Small intestine (tissue), 7 donors: ENCODE data around the gene CLPSL1. TPM values are rescaled to one million over a fixed set of nuclear protein-coding genes. Genes with fewer than 3 reads are reported as not detected.

Source experiments
- DNase-seq, 2 donors: peaks; one replicate each; pipeline versions ENCODE4 v3.0.0 to v3.0.0-alpha.2; 2013
- FAIRE-seq: peaks from 2 replicates; lab custom pipeline; 2012; peaks lifted over from hg19 to GRCh38; lab: Jason Lieb, UNC
- H3K27ac ChIP-seq, 3 donors: one replicate each; pipeline ENCODE4 v1.5.1; 2013; ENCODE audit warnings: low read length in 2 of 3, mild to moderate bottlenecking in 2 of 3, control low read depth in 1 of 3, inconsistent platforms in 1 of 3, low read depth in 1 of 3, moderate library complexity in 1 of 3
- H3K27me3 ChIP-seq, 3 donors: one replicate each; pipeline ENCODE4 v1.6.1; 2013; ENCODE audit warnings: low read length in 3 of 3, inconsistent platforms in 1 of 3; ENCODE audit not compliant: control insufficient read depth in 3 of 3, insufficient read depth in 3 of 3
- H3K36me3 ChIP-seq, 3 donors: one replicate each; pipeline ENCODE4 v1.6.1; 2013; ENCODE audit warnings: low read length in 3 of 3, inconsistent platforms in 1 of 3, low read depth in 1 of 3, mild to moderate bottlenecking in 1 of 3, moderate library complexity in 1 of 3; ENCODE audit not compliant: control insufficient read depth in 3 of 3, insufficient read depth in 2 of 3
- H3K4me1 ChIP-seq, 3 donors: one replicate each; pipeline ENCODE4 v1.6.1; 2013; ENCODE audit warnings: low read length in 2 of 3, inconsistent platforms in 1 of 3, low read depth in 1 of 3, mild to moderate bottlenecking in 1 of 3, moderate library complexity in 1 of 3; ENCODE audit not compliant: control insufficient read depth in 3 of 3, insufficient read depth in 2 of 3
- H3K4me3 ChIP-seq, 3 donors: one replicate each; pipeline ENCODE4 v1.5.1; 2013; ENCODE audit warnings: low read length in 3 of 3, control low read depth in 1 of 3, inconsistent platforms in 1 of 3, low read depth in 1 of 3, mild to moderate bottlenecking in 1 of 3, moderate library complexity in 1 of 3
- H3K9me3 ChIP-seq, 2 donors: one replicate each; pipeline ENCODE4 v1.6.1; 2013; ENCODE audit warnings: low read depth in 1 of 2, low read length in 1 of 2; ENCODE audit not compliant: control insufficient read depth in 2 of 2, insufficient read depth in 1 of 2
- WGBS, 3 donors: extraction: QIAGEN DNeasy Blood & Tissue Kit; methylation state at CpG; one replicate each; pipeline ENCODE4 v1.1.7; 2013; 5-methylcytosine and 5-hydroxymethylcytosine counted together
- polyA plus RNA-seq, 4 donors: library from polyadenylated mRNA; stranded (reverse) in 3 of 4; unstranded in 1 of 4; fragments of 200-250 nt in 3 of 4; fragments of 120-200 nt in 1 of 4; gene quantifications; one replicate each; pipeline versions ENCODE4 v1.2.1 to v1.2.3, GENCODE V29; 2013
- donor health status: healthy with polysubstance abuse.
- donor health status: control.
- donor health status: control.
- donor health status: Bipolar disorder and iron deficiency.
- donor health status: healthy.

CLPSL1 gene
- polyA plus RNA-seq, 4 donors: not detected

DNA sequence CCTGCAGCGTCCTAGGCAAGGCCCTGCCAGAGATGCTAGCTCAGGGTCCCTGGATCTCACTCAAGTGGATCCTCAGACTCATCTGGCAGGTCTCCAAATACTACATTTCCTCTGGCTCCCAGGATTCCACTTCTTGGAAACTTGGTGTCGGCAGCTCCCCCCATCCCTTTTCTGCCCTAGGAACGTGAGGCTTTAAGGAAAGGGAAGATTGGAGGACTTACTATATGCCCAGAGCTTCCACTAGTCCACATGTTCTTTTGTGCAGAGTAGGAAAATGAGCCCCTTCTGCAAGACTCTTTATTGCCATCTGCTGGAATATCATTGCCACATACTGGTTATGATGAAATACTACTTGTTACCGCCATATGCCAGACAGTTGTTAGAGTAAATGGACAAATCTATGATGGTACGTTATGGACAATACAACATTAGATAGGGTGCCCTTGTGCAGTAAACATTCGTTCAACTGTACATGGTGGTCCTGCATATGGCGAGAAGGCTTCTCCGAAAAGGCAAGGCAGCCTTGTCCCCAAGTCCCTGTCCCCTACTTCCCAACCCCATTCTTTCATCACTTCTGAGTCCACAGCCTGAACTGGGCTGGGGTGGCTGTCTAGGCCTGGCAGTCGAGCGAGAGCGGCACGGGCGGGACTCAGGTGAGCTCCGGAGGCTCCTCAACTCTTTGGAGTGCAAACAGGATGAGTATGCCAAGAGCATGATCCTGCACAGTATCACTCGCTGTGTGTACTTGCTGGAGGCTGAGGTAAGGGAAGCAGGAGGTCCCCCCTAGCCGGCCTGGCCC, 43.2 kb upstream of the CLPSL1 start:
- peaks cover 8 to 18% (median 8%) of the 10 kb centered on the region in 3 donors for H3K4me1 ChIP-seq
- H3K4me3 ChIP-seq: no peak overlapping the region
- no peak for FAIRE-seq
- no peaks in the 10 kb centered on the region for H3K27me3 ChIP-seq
- H3K36me3 ChIP-seq: no peaks in the 10 kb centered on the region
- H3K9me3 ChIP-seq: no peaks in the 10 kb centered on the region
- no peak overlapping the region for H3K27ac ChIP-seq
- DNase-seq: peak; percentile 78 to 84
- 63 to 65% (median 64%) methylated on average over 16 of the region's 16 CpGs for WGBS, 3 donors

DNA sequence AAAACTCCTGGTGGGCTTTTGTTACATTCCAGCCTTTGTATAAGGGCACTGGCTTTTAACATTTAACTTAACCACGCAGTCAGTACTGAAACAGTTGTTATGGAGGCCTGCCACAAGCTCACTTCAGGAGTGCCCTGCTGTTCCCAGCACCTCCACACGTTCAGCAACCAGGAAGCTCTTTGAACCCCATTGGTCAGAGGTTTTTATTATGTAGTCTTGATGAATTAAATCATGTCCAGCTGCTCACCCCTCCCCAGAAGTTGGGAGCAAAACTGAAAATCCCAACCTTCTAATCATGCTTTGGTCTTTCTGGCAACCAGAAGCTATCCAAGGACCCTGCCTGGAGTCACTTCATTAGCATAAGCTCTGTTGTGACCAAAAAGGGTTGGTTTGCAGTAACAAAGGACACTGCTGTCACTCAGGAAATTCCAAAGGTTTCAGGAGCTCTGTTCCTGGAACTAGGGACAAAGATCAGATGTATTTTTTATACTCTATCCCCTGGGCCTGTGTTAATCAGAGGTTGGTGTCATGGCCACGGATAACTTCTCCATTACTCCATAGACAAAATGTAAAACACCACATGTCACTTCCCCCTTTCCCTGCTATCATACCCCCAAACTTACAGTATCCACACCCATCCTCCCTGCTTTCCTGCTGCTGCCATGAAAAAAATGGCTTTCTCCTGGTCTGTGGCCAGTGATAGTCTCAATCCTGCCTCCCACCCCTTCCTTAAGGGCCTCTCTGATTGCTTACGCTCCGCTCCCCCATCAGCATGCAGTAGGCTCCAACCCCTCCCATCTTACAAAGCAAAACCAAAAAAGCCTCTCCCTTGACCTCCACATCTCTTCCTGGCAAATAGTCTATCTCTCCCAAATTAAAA, 40.9 kb upstream of the CLPSL1 start:
- Histone ChIP-seq H3K27me3 (no peaks in the 10 kb centered on the region), H3K4me3 (no peak overlapping the region), H3K27ac (peak overlapping the region; percentile 60 to 85 (median 79)), H3K9me3 (no peaks in the 10 kb centered on the region), H3K4me1 (peaks cover 2 to 14% (median 3%) of the 10 kb centered on the region in 3 donors), H3K36me3 (no peaks in the 10 kb centered on the region)
- FAIRE-seq (no peak), DNase-seq (peak; percentile 80 to 88)
- WGBS, 3 donors: 39 to 55% (median 51%) methylated on average over 5 of the region's 5 CpGs

DNA sequence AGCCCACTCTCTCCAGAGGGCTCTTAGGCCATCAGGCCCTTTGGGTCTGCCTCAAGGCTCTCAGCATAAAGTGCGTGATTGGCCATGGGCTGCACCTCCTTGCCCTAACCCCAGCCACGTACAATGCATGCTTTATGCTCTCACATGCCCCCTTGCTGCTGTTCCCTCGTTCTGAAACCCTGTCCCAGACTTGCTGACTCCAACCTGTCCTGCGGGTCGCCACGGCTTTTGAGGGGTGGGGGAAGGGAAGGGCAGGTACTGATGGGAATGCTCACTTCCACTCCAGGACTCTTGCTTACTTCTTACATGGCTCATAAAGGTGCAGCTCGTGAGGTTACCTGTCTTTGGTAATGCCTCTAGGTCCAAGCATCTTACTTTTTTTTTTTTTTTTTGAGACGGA, 38.0 kb upstream of the CLPSL1 start:
- Histone ChIP-seq H3K36me3 (no peaks in the 10 kb centered on the region), H3K27me3 (no peaks in the 10 kb centered on the region), H3K27ac (no peak overlapping the region), H3K4me1 (peaks cover 0 to 14% (median 3%) of the 10 kb centered on the region in 3 donors), H3K4me3 (no peak overlapping the region), H3K9me3 (no peaks in the 10 kb centered on the region)
- no peak for DNase-seq
- WGBS, 3 donors: 57 to 74% (median 70%) methylated on average over 7 to 8 of the region's 8 CpGs
- no peak for FAIRE-seq

DNA sequence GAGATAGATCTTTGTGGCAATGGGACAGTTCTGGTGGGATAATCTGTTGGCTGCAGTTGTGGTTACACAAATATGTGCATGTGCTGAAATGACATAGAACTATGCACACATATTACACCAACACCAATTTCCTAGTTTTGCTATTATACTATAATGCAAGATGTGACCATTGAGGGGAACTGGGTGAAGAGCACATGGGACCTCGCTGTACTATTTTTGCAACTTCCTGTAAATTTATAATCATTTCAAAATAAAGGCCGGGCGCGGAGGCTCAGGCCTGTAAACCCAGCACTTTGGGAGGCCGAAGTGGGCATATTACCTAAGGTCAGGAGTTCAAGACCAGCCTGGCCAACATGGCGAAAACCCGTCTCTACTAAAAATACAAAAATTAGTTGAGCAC, 35.3 kb upstream of the CLPSL1 start:
- DNase-seq (no peak), FAIRE-seq (no peak)
- Histone ChIP-seq H3K27ac (no peak overlapping the region), H3K4me3 (no peak overlapping the region), H3K27me3 (no peaks in the 10 kb centered on the region), H3K4me1 (peaks cover 0 to 1% (median 0%) of the 10 kb centered on the region in 3 donors), H3K36me3 (no peaks in the 10 kb centered on the region), H3K9me3 (no peaks in the 10 kb centered on the region)
- WGBS, 3 donors: 86 to 97% (median 92%) methylated on average over 7 of the region's 7 CpGs

DNA sequence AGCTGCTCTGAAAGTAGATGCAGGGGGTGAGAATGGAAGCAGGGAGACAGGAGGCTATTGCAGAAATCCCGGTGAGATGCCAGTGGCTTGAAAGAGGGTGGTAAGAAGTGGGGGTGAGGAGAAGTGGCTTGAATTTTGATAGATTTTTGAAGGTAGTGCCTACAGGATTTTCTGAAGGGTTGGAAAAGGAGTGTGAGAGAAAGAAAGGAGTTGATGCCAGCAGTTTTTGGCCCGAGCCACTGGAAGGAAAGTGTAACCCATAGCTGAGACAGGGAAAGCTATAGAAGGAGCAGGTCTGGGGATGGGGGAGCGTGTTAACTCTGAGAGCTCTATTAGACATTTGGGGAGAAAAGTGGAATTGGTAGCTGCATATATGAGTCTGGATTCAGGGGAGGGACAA, 34.3 kb upstream of the CLPSL1 start:
- FAIRE-seq (no peak), DNase-seq (no peak)
- Histone ChIP-seq H3K9me3 (no peaks in the 10 kb centered on the region), H3K27ac (no peak overlapping the region), H3K36me3 (no peaks in the 10 kb centered on the region), H3K4me3 (no peak overlapping the region), H3K27me3 (peaks cover 0 to under 1% (median 0%) of the 10 kb centered on the region in 3 donors), H3K4me1 (no peaks in the 10 kb centered on the region)
- 89 to 94% (median 90%) methylated on average over 3 of the region's 3 CpGs for WGBS, 3 donors

DNA sequence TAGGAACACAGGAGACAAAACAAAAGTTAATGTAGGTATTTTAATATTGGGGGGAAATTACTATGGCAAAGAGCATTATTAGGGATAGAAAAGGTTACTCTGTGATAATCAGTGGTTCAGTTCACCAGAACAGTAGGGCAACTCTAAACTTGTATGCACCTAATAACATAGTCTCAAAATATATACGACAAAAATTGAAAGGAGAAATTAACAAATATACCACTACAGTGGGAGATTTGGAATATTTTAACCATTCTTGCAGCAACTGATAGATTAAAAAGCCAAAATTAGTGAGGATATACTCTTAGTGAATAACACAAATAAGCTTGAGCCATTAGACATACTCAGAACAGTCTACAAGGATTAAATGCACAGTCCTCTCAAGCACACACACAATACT, 32.9 kb upstream of the CLPSL1 start:
- Histone ChIP-seq H3K9me3 (no peaks in the 10 kb centered on the region), H3K27ac (no peak overlapping the region), H3K36me3 (no peaks in the 10 kb centered on the region), H3K4me1 (no peaks in the 10 kb centered on the region), H3K27me3 (peaks cover 0 to 2% (median 0%) of the 10 kb centered on the region in 3 donors), H3K4me3 (no peak overlapping the region)
- no peak for DNase-seq
- 94 to 100% (median 97%) methylated on average over 1 of the region's 1 CpG for WGBS, 3 donors
- no peak for FAIRE-seq

DNA sequence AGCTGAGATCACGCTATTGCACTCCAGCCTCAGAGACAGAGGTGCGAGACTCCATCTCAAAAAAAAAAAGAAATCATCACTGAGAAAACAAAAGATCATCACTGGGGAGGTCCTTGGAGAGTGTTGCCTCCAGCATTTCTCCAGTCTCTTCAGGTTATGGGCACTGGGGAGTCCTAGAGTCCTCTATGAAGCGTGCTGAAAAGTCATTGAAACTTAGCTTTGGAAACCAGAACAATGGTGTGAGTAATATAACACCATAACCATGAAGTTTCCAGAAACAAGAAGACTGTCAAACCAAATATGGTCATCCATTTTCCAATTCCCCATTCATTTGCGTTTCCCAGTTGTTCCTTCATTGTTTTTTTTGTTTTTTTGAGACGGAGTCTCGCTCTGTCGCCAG, 30.3 kb upstream of the CLPSL1 start:
- H3K27ac ChIP-seq: no peak overlapping the region
- H3K27me3 ChIP-seq: peaks cover 0 to 2% (median 2%) of the 10 kb centered on the region in 3 donors
- no peaks in the 10 kb centered on the region for H3K36me3 ChIP-seq
- 85 to 94% (median 90%) methylated on average over 7 of the region's 7 CpGs for WGBS, 3 donors
- DNase-seq: no peak
- no peaks in the 10 kb centered on the region for H3K9me3 ChIP-seq
- no peak for FAIRE-seq
- no peaks in the 10 kb centered on the region for H3K4me1 ChIP-seq
- no peak overlapping the region for H3K4me3 ChIP-seq

DNA sequence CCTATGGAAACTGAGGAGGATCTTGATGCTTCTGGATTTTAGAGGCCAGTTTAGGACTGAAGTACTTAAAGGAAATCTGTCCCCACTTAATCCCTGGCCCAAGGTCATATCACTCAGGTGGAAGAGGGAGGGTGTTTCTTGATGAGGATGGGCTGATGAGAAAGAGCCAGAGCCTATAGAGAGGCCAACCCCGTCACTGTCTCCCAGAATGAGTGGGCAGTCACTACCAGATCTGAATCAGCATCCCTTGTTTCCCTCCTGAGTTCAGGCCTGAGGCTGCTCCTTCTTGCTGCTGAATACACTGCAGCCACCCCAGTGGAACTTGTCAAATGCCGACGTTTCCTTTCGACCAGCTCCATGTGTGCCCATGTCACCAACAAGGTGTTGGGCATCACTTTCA, 29.2 kb upstream of the CLPSL1 start:
- 75 to 80% (median 76%) methylated on average over 4 of the region's 4 CpGs for WGBS, 3 donors
- Histone ChIP-seq H3K9me3 (no peaks in the 10 kb centered on the region), H3K27ac (no peak overlapping the region), H3K4me3 (no peak overlapping the region), H3K4me1 (no peaks in the 10 kb centered on the region), H3K36me3 (no peaks in the 10 kb centered on the region), H3K27me3 (peaks cover 0 to 2% (median 2%) of the 10 kb centered on the region in 3 donors)
- no peak for DNase-seq
- no peak for FAIRE-seq
